NB4 (cell line): Measurements from ENCODE around the gene LMTK2.

ENCODE experiments used
- MYC ChIP-seq: IDR thresholded peaks from 2 replicates; pipeline ENCODE4 v1.6.1; 2011; ENCODE audit warnings: low read depth, low read length
- POLR2A ChIP-seq: IDR thresholded peaks from 2 replicates; pipeline ENCODE4 v1.6.1; 2011; ENCODE audit warnings: mild to moderate bottlenecking; ENCODE audit not compliant: insufficient read length; ENCODE audit errors: extremely low read depth
- TF ChIP-seq, protein P1 (sequence below): IDR thresholded peaks from one replicate; pipeline ENCODE4 v1.5.1; 2012; ENCODE audit warnings: low read depth, low read length

DNA sequence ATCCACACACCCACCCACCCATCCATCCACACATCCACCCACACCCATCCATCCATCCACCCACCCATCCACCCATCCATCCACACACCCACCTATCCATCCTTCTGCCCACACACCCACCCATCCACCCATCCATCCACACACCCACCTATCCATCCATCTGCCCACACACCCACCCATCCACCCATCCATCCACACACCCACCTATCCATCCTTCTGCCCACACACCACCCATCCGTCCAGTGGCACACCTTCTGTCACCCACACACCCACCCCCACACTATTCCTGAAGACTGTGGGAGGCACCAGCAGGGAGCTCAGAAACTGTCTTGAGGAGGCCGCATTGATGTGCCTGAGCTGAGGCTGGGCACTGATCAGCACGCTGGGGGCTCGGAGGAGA, 136.3 kb downstream of the LMTK2 start:
- TF ChIP-seq, protein P1, sequence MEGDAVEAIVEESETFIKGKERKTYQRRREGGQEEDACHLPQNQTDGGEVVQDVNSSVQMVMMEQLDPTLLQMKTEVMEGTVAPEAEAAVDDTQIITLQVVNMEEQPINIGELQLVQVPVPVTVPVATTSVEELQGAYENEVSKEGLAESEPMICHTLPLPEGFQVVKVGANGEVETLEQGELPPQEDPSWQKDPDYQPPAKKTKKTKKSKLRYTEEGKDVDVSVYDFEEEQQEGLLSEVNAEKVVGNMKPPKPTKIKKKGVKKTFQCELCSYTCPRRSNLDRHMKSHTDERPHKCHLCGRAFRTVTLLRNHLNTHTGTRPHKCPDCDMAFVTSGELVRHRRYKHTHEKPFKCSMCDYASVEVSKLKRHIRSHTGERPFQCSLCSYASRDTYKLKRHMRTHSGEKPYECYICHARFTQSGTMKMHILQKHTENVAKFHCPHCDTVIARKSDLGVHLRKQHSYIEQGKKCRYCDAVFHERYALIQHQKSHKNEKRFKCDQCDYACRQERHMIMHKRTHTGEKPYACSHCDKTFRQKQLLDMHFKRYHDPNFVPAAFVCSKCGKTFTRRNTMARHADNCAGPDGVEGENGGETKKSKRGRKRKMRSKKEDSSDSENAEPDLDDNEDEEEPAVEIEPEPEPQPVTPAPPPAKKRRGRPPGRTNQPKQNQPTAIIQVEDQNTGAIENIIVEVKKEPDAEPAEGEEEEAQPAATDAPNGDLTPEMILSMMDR, result no peak
- TF ChIP-seq MYC, result no peak
- TF ChIP-seq POLR2A, result no peak
